Uterine smooth muscle cell (primary cell): ENCODE measurements around the gene MORC4. TPM values are rescaled to one million over a fixed set of nuclear protein-coding genes. Genes with fewer than 3 reads are reported as not detected.

Source experiments
- total RNA-seq: library from RNA; depleted of rRNA; stranded (reverse); fragments of >200 nt; gene quantifications from 2 replicates; pipeline ENCODE4 v1.2.3, GENCODE V29; 2014

MORC4 gene
- 30.5 and 48.6 TPM in 2 replicates for total RNA-seq

GRCh38 chrX:107000013-107000515, at the start of gene MORC4:
Gene MORC4, minus strand, starts transcription at chrX:107000212. Its CDS starts 243 bp downstream, at chrX:106999969.

GRCh38 chrX:106919932-106920452, 80.0 kb downstream of the MORC4 start, which contains the start of gene CLDN2:
Gene CLDN2, plus strand, starts transcription at chrX:106920402. Its CDS starts 7,827 bp downstream, at chrX:106928229.

GRCh38 chrX:106903291-106903824, 96.7 kb downstream of the MORC4 start, which contains the start of gene RIPPLY1:
Gene RIPPLY1, minus strand, starts transcription at chrX:106903341. Its CDS starts 54 bp downstream, at chrX:106903287.

Other genes with a start within 250 kb of the MORC4 start
- 14.6 and 19.1 TPM in 2 replicates for gene TBC1D8B, start 197.5 kb downstream of the MORC4 start, total RNA-seq
- gene RIPPLY1, start 96.9 kb downstream of the MORC4 start, total RNA-seq, result not detected in 2 replicates
- not detected in 2 replicates for gene CLDN2, start 79.8 kb downstream of the MORC4 start, total RNA-seq
- 14.7 and 16.6 TPM in 2 replicates for gene RBM41, start 118.6 kb upstream of the MORC4 start, total RNA-seq
- 0.11 and 0.25 TPM in 2 replicates for gene NUP62CL, start 206.2 kb upstream of the MORC4 start, total RNA-seq
- gene DNAAF6, start 206.4 kb upstream of the MORC4 start, total RNA-seq, result not detected in 2 replicates